Measurements from ENCODE around the gene VEPH1. TPM values are rescaled to one million over a fixed set of nuclear protein-coding genes. Genes with fewer than 3 reads are reported as not detected.

VEPH1 gene
- total RNA-seq, 1 donor from 2014 or later, result 2.2 TPM

DNA sequence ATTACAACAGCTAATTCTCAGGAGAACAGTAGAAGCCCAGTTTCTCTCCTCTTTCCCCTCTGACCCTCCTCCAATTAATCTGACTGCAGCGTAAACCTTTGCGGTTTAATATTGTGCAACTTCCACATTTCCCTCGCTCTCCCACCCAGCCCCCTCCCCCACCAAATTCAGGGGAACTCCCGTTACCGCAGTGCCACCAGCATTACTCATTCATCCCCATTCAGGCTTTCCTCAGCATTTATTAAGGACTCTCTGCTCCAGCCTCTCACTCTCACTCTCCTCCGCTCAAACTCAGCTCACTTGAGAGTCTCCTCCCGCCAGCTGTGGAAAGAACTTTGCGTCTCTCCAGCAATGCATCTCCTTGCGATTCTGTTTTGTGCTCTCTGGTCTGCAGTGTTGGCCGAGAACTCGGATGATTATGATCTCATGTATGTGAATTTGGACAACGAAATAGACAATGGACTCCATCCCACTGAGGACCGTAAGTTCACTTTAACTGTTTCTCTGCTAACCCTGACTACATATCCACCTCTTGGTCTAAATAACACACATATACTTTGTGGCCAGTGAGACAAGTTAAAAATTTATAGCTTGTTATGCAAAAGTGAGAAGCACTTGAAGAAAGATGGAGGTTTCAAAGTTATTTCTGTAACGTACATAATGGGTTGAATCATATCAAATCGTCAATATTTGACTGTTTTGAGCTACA is 66.5 kb downstream of the VEPH1 start, which contains the start of gene PTX3:
TSS of gene PTX3 (plus strand) at position 268 of the 709 bp plus-strand sequence. CDS start at position 352, 84 bp downstream.
- TF ChIP-seq CTCF (IDR thresholded peaks at IDR 0.05), result no peak
- Mint-ChIP-seq H3K4me3 (ENCODE audit: unreplicated experiment) (peak within 1 kb of the TSS; percentile 75), H3K4me1 (ENCODE audit: low read depth) (peaks cover 30% of the 10 kb centered on the region), H3K27ac (ENCODE audit: unreplicated experiment) (peak within 1 kb of the TSS; percentile 91), H3K9me3 (ENCODE audit: low read depth) (no peaks in the 10 kb centered on the region), H3K27me3 (ENCODE audit: low read depth) (no peaks in the 10 kb centered on the region), H3K36me3 (ENCODE audit: low read depth) (no peaks in the 10 kb centered on the region)
- DNase-seq (ENCODE audit: low spot score), result no peak

- Mint-ChIP-seq H3K4me3 (ENCODE audit: unreplicated experiment) (no peak overlapping the region), H3K36me3 (ENCODE audit: low read depth) (no peaks in the 10 kb centered on the region), H3K27ac (ENCODE audit: unreplicated experiment) (peak overlapping the region; percentile 68), H3K9me3 (ENCODE audit: low read depth) (peaks cover under 1% of the 10 kb centered on the region), H3K27me3 (ENCODE audit: low read depth) (no peaks in the 10 kb centered on the region), H3K4me1 (ENCODE audit: low read depth) (peaks cover 21% of the 10 kb centered on the region)
- no peak for DNase-seq (ENCODE audit: low spot score)
- TF ChIP-seq CTCF (IDR thresholded peaks at IDR 0.05), result no peak
These were observed 73.5 kb downstream of the VEPH1 start for GRCh38 chr3:157429708-157430107.

GRCh38 chr3:157428853-157429252 is 74.4 kb downstream of the VEPH1 start:
- Mint-ChIP-seq H3K27me3 (ENCODE audit: low read depth) (no peaks in the 10 kb centered on the region), H3K9me3 (ENCODE audit: low read depth) (peaks cover 3% of the 10 kb centered on the region), H3K36me3 (ENCODE audit: low read depth) (no peaks in the 10 kb centered on the region), H3K4me1 (ENCODE audit: low read depth) (peaks cover 21% of the 10 kb centered on the region), H3K4me3 (ENCODE audit: unreplicated experiment) (no peak overlapping the region), H3K27ac (ENCODE audit: unreplicated experiment) (peak overlapping the region; percentile 45)
- no peak for TF ChIP-seq CTCF (IDR thresholded peaks at IDR 0.05)
- DNase-seq (ENCODE audit: low spot score), result no peak

DNA sequence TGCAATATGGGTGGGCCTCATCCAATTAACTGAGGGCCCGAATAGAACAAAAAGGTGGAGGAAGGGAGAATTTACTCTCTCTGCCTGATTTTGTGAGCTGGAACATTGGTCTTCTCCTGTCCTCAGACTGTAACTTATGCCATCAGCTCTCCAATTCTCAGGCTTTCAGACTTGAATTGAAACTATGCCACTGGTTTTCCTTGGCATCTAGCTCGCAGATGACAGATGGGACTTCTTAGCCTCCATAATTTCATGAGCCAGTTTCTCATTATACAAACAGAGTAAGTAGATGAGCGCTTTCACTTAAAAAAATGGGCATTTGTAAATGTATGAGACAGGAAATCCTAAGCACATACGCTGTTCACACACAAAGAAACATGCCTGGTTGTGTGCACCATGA is 75.3 kb downstream of the VEPH1 start:
- no peak for DNase-seq (ENCODE audit: low spot score)
- no peak for TF ChIP-seq CTCF (IDR thresholded peaks at IDR 0.05)
- Mint-ChIP-seq H3K36me3 (ENCODE audit: low read depth) (no peaks in the 10 kb centered on the region), H3K27me3 (ENCODE audit: low read depth) (no peaks in the 10 kb centered on the region), H3K4me3 (ENCODE audit: unreplicated experiment) (no peak overlapping the region), H3K9me3 (ENCODE audit: low read depth) (peaks cover 3% of the 10 kb centered on the region), H3K27ac (ENCODE audit: unreplicated experiment) (no peak overlapping the region), H3K4me1 (ENCODE audit: low read depth) (peaks cover 25% of the 10 kb centered on the region)

DNA sequence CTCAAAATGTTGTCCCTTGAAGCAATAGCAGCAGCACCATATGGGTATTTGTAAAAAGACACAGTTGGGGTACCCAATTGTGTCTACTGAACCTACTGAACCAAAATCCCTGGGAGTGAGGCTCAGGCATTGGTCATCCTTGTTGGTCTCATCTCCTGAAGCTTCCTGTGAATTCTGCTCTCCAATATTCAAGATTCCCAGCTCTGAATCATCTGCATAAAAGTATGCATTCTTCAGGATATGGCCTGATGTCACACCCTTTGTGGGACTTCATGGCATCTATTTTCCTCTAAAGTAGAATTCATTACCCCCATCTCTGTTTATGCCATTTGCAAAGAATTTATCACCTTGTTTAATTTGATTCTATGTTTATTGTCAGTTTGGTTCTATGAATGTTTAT is 79.9 kb downstream of the VEPH1 start:
- Mint-ChIP-seq H3K27ac (ENCODE audit: unreplicated experiment) (no peak overlapping the region), H3K27me3 (ENCODE audit: low read depth) (no peaks in the 10 kb centered on the region), H3K4me1 (ENCODE audit: low read depth) (peaks cover 9% of the 10 kb centered on the region), H3K4me3 (ENCODE audit: unreplicated experiment) (no peak overlapping the region), H3K36me3 (ENCODE audit: low read depth) (no peaks in the 10 kb centered on the region), H3K9me3 (ENCODE audit: low read depth) (peaks cover 3% of the 10 kb centered on the region)
- no peak for DNase-seq (ENCODE audit: low spot score)
- no peak for TF ChIP-seq CTCF (IDR thresholded peaks at IDR 0.05)

Data from chondrocyte (in vitro differentiated cells).